Endothelial cell of umbilical vein (primary cell): ENCODE results near the gene MTNR1B. TPM values are rescaled to one million over a fixed set of nuclear protein-coding genes. Genes with fewer than 3 reads are reported as not detected.

ENCODE experiments used
- BruUV-seq: library from RNA; stranded (reverse); fragments of 400-500 nt; replicated peaks from 2 replicates; lab custom pipeline; 2021; lab: Mats Ljungman, UMichigan
- CTCF ChIA-PET: fragments of 300-600, 350-600 bp; sonication (Branson Sonifier 250); formaldehyde crosslinking; loops from one replicate; lab custom pipeline; 2021; ENCODE audit warnings: antibody characterized with exemption, inconsistent platforms; lab: Charles Lee
- POLR2A ChIA-PET: fragments of 300-600, 350-600 bp; sonication (Branson Sonifier 250); formaldehyde crosslinking; loops from one replicate; lab custom pipeline; 2021; ENCODE audit warnings: antibody characterized with exemption, inconsistent platforms; lab: Charles Lee
- DNase-seq: peaks from one replicate; pipeline ENCODE4 v3.0.0-alpha.2; 2011; ENCODE audit warnings: low read depth, low spot score
- FAIRE-seq: peaks from 2 replicates; lab custom pipeline; 2011; peaks lifted over from hg19 to GRCh38; lab: Jason Lieb, UNC
- H2AFZ ChIP-seq: 2 replicates; pipeline ENCODE4 v1.6.0; 2012; ENCODE audit warnings: low read depth, low read length, control low read depth, inconsistent platforms
- H3K27ac ChIP-seq: 2 replicates; pipeline ENCODE4 v1.5.1; 2011; ENCODE audit warnings: low read depth, mild to moderate bottlenecking, control low read depth, low read length, moderate library complexity; ENCODE audit not compliant: insufficient read depth
- H3K27me3 ChIP-seq, 2 experiments: 2 replicates each; pipeline versions ENCODE4 v1.6.0 to v1.6.1; 2011; ENCODE audit warnings: low read length in 2 of 2, mixed read lengths in 1 of 2; ENCODE audit not compliant: control insufficient read depth in 2 of 2, insufficient read depth in 2 of 2
- H3K36me3 ChIP-seq, 2 experiments: 2 replicates in 1 of 2; 3 replicates in 1 of 2; pipeline ENCODE4 v1.5.1; 2011; ENCODE audit warnings: low read length in 2 of 2, mild to moderate bottlenecking in 1 of 2, moderate library complexity in 1 of 2; ENCODE audit not compliant: control insufficient read depth in 2 of 2, insufficient read depth in 2 of 2; ENCODE audit errors: extremely low read depth in 1 of 2
- H3K4me1 ChIP-seq: 3 replicates; pipeline ENCODE4 v1.5.1; 2011; ENCODE audit warnings: mild to moderate bottlenecking, low read length; ENCODE audit not compliant: control insufficient read depth, insufficient read depth; ENCODE audit errors: extremely low read depth
- H3K4me2 ChIP-seq: 2 replicates; pipeline ENCODE4 v1.6.1; 2011; ENCODE audit warnings: low read length, control low read depth, mixed read lengths; ENCODE audit not compliant: insufficient read depth
- H3K4me3 ChIP-seq, 3 experiments: fragments of 200-600 bp in 1 of 3; sonication (generic), shearing (Covaris generic) in 1 of 3; replicated peaks in 1 of 3; 2 replicates each; pipeline ENCODE4 v1.5.1; 2011 to 2016; ENCODE audit warnings: control low read depth in 3 of 3, low read length in 3 of 3, mild to moderate bottlenecking in 2 of 3, inconsistent platforms in 1 of 3, low read depth in 1 of 3, moderate library complexity in 1 of 3; ENCODE audit not compliant: insufficient read depth in 1 of 3
- H3K79me2 ChIP-seq: 2 replicates; pipeline ENCODE4 v1.6.0; 2012; ENCODE audit warnings: low read length, inconsistent platforms; ENCODE audit not compliant: control insufficient read depth, insufficient read depth
- H3K9ac ChIP-seq: replicated peaks from 2 replicates; pipeline ENCODE3; 2011; ENCODE audit warnings: low read length, control low read depth; ENCODE audit not compliant: insufficient read depth; ENCODE audit errors: extremely low read depth
- H3K9me1 ChIP-seq: replicated peaks from 3 replicates; pipeline ENCODE4 v1.6.0; 2011; ENCODE audit warnings: mild to moderate bottlenecking, low read length; ENCODE audit not compliant: control insufficient read depth, insufficient read depth; ENCODE audit errors: extremely low read depth
- H3K9me3 ChIP-seq: replicated peaks from 2 replicates; pipeline ENCODE4 v1.5.1; 2012; ENCODE audit warnings: low read length, inconsistent platforms; ENCODE audit not compliant: control insufficient read depth, insufficient read depth
- H4K20me1 ChIP-seq: replicated peaks from 2 replicates; pipeline ENCODE3; 2011; ENCODE audit warnings: mild to moderate bottlenecking, low read length; ENCODE audit not compliant: control insufficient read depth, insufficient read depth; ENCODE audit errors: extremely low read depth
- CTCF ChIP-seq, 2 donors: IDR thresholded peaks; 1 replicate in 1 of 2; 2 replicates in 1 of 2; pipeline ENCODE4 v1.5.1; 2011; ENCODE audit warnings: low read length in 2 of 2, mild to moderate bottlenecking in 2 of 2, moderate library complexity in 2 of 2, control low read depth in 1 of 2, inconsistent platforms in 1 of 2, low read depth in 1 of 2; ENCODE audit not compliant: insufficient read depth in 1 of 2; ENCODE audit errors: extremely low read depth in 1 of 2
- EZH2 ChIP-seq: IDR thresholded peaks from 2 replicates; pipeline ENCODE4 v1.6.1; 2012; ENCODE audit warnings: borderline replicate concordance, low read depth, mild to moderate bottlenecking, moderate library complexity, low read length, inconsistent platforms; ENCODE audit not compliant: severe bottlenecking
- FOS ChIP-seq: IDR thresholded peaks from 2 replicates; pipeline ENCODE4 v1.6.1; 2011; ENCODE audit warnings: mild to moderate bottlenecking, low read length, moderate library complexity, borderline replicate concordance; ENCODE audit not compliant: insufficient read depth
- GATA2 ChIP-seq: IDR thresholded peaks from 2 replicates; pipeline ENCODE4 v1.7.0; 2011; ENCODE audit warnings: low read depth, mild to moderate bottlenecking, moderate library complexity, mixed read lengths, low read length; ENCODE audit not compliant: insufficient read length, insufficient read depth
- JUN ChIP-seq: IDR thresholded peaks from 2 replicates; pipeline ENCODE4 v1.6.1; 2011; ENCODE audit warnings: borderline replicate concordance, low read depth; ENCODE audit not compliant: insufficient read length, insufficient read depth
- MAX ChIP-seq: IDR thresholded peaks from 2 replicates; pipeline ENCODE4 v1.6.1; 2011; ENCODE audit not compliant: insufficient read depth, insufficient read length
- MYC ChIP-seq: IDR thresholded peaks from one replicate; pipeline ENCODE4 v1.6.1; 2011; ENCODE audit warnings: mild to moderate bottlenecking, low read depth, low read length
- POLR2A ChIP-seq: IDR thresholded peaks from 2 replicates; pipeline ENCODE4 v1.6.1; 2012; ENCODE audit warnings: low read depth, mild to moderate bottlenecking, control low read depth, low read length
- POLR2AphosphoS5 ChIP-seq: IDR thresholded peaks from 2 replicates; pipeline ENCODE4 v1.6.1; 2012; ENCODE audit warnings: low read depth, mild to moderate bottlenecking, control low read depth, low read length, moderate library complexity; ENCODE audit not compliant: insufficient read depth
- dilution Hi-C: fragments of 300-500 bp; cut with MboI; formaldehyde crosslinking; loops from one replicate; pipeline ENCODE4 v1.15.0; 2019; ENCODE audit warnings: low sequenced_read_pairs; ENCODE audit not compliant: extremely low pct_ligation_motif_present
- intact Hi-C: fragments of 100-400 bp; cut with micrococcal nuclease; formaldehyde crosslinking; loops from one replicate; pipeline ENCODE4 v1.10.0; 2022
- polyA plus RNA-seq, 4 experiments: library from polyadenylated mRNA; depleted of rRNA in 3 of 4; stranded (reverse) in 3 of 4; unstranded in 1 of 4; fragments of >200 nt; gene quantifications; 2 replicates each; pipeline versions ENCODE4 v1.2.1 to v1.2.3, GENCODE V29; 2011 to 2012; ENCODE audit warnings: missing spikeins in 1 of 4
- total RNA-seq: library from RNA; stranded (reverse); gene quantifications from 2 replicates; pipeline ENCODE4 v1.2.3, GENCODE V29; 2021

MTNR1B gene
- total and polyA plus RNA-seq, 2 donors (not counting 3 experiments of a cell fraction or from before 2014, with no cell fraction given): not detected

DNA sequence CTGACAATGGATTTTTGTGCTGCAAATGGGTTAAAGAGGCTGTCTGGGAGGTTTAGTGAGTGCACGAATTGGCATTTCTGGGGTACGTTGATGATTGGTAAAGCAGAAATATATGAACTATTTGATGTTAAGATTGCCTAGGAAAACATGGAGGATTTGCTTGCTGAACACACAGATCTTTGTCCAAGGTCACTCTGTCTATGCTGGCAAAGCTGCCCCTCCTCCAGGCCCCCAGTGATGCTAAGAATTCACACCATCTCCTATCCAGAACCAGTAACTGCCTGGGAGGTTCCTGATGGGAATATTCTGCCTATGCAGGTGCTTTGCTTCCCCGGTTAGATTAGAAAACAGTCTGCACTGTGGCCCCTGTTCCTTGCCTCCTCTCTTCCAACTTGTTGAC lies 5.8 kb downstream of the MTNR1B start:
- Histone ChIP-seq H3K27me3 (no peaks in the 10 kb centered on the region), H3K4me1 (no peaks in the 10 kb centered on the region), H2AFZ (no peak overlapping the region), H3K79me2 (no peaks in the 10 kb centered on the region), H3K27ac (no peak overlapping the region), H4K20me1 (no peaks in the 10 kb centered on the region), H3K36me3 (no peaks in the 10 kb centered on the region), H3K9me3 (no peaks in the 10 kb centered on the region), H3K4me2 (no peak overlapping the region), H3K4me3 (no peak overlapping the region), H3K9me1 (no peaks in the 10 kb centered on the region), H3K9ac (no peak overlapping the region)
- BruUV-seq: no TSS peak
- FAIRE-seq (no peak), DNase-seq (no peak)
- ChIA-PET POLR2A (no interaction called here), CTCF (no interaction called here)
- no peak for TF ChIP-seq POLR2AphosphoS5
- no peak for TF ChIP-seq MAX
- TF ChIP-seq MYC: no peak
- TF ChIP-seq EZH2: no peak
- TF ChIP-seq JUN: no peak
- TF ChIP-seq POLR2A: no peak
- TF ChIP-seq GATA2: no peak
- TF ChIP-seq FOS: no peak
- no peak for TF ChIP-seq CTCF (IDR thresholded peaks at IDR 0.05; ENCODE audit: extremely low read depth in 1 of 2, insufficient read depth in 1 of 2, low read depth in 1 of 2, low read length in 2 of 2)
- intact Hi-C loops: no loop called here
- dilution Hi-C loops: no loop called here
